ENCODE measurements around the gene ZBTB39. TPM values are rescaled to one million over a fixed set of nuclear protein-coding genes. Genes with fewer than 3 reads are reported as not detected.

Gene ZBTB39
- total and polyA plus RNA-seq, 10 donors, result 1.7 to 15.7 (median 10.8) TPM

- Histone ChIP-seq H3K27me3 (replicated peaks in 1 of 7) (no peaks in the 10 kb centered on the region), H3K36me3 (peaks cover 0 to 14% (median 0%) of the 10 kb centered on the region in 6 donors), H3K27ac (peak overlapping the region in 1 of 8 donors; percentile 22), H3K9me3 (peaks cover 0 to 20% (median 10%) of the 10 kb centered on the region in 8 donors), H3K4me1 (peaks cover 0 to 8% (median 2%) of the 10 kb centered on the region in 6 donors), H3K4me3 (no peak overlapping the region)
- intact Hi-C loops (cut with DNase I; ENCODE audit: low total_unique reads), result no loop called here
- TF ChIP-seq CTCF (IDR thresholded peaks at IDR 0.05 in 8 of 11, conservative IDR thresholded peaks at IDR 0.05 in 3 of 11) (no peak), POLR2A (IDR thresholded peaks at IDR 0.05) (no peak), POLR2AphosphoS5 (IDR thresholded peaks at IDR 0.05) (no peak)
- 81 to 91% (median 84%) methylated on average over 3 to 6 of the region's 6 CpGs for WGBS, 5 donors
- DNase-seq, result no peak
These were observed 51.4 kb downstream of the ZBTB39 start for GRCh38 chr12:56954958-56955355.

GRCh38 chr12:56954057-56954957 is 52.0 kb downstream of the ZBTB39 start:
- no peak for TF ChIP-seq CTCF (IDR thresholded peaks at IDR 0.05 in 8 of 11, conservative IDR thresholded peaks at IDR 0.05 in 3 of 11)
- TF ChIP-seq POLR2A (IDR thresholded peaks at IDR 0.05), result no peak
- no peak for TF ChIP-seq POLR2AphosphoS5 (IDR thresholded peaks at IDR 0.05)
- no peak overlapping the region for H3K4me3 ChIP-seq
- peaks cover 0 to 14% (median 0%) of the 10 kb centered on the region in 6 donors for H3K36me3 ChIP-seq
- H3K27me3 ChIP-seq (replicated peaks in 1 of 7), result no peaks in the 10 kb centered on the region
- 87 to 94% (median 93%) methylated on average over 6 of the region's 6 CpGs for WGBS, 5 donors
- H3K27ac ChIP-seq, result no peak overlapping the region
- intact Hi-C loops (cut with DNase I; ENCODE audit: low total_unique reads), result no loop called here
- peaks cover 0 to 16% (median 10%) of the 10 kb centered on the region in 8 donors for H3K9me3 ChIP-seq
- peaks cover 0 to 8% (median 2%) of the 10 kb centered on the region in 6 donors for H3K4me1 ChIP-seq
- no peak for DNase-seq

GRCh38 chr12:56953314-56953713 is 53.0 kb downstream of the ZBTB39 start:
- DNase-seq, result no peak
- peaks cover 0 to 10% (median 0%) of the 10 kb centered on the region in 6 donors for H3K36me3 ChIP-seq
- H3K9me3 ChIP-seq, result peaks cover 0 to 8% (median 5%) of the 10 kb centered on the region in 8 donors
- no peaks in the 10 kb centered on the region for H3K27me3 ChIP-seq (replicated peaks in 1 of 7)
- no peak overlapping the region for H3K4me3 ChIP-seq
- intact Hi-C loops (cut with DNase I; ENCODE audit: low total_unique reads), result no loop called here
- 26 to 56% (median 41%) methylated on average over 1 of the region's 1 CpG for whole genome bisulfite sequencing, 5 donors
- H3K4me1 ChIP-seq, result peaks cover 0 to 8% (median 2%) of the 10 kb centered on the region in 6 donors
- H3K27ac ChIP-seq, result no peak overlapping the region
- TF ChIP-seq CTCF (IDR thresholded peaks at IDR 0.05 in 8 of 11, conservative IDR thresholded peaks at IDR 0.05 in 3 of 11) (no peak), POLR2A (IDR thresholded peaks at IDR 0.05) (no peak), POLR2AphosphoS5 (IDR thresholded peaks at IDR 0.05) (no peak)

Measured in spleen (tissue), 11 donors.